HepG2 (cell line): Measurements from ENCODE around the gene BRD2. TPM values are rescaled to one million over a fixed set of nuclear protein-coding genes. Genes with fewer than 3 reads are reported as not detected.

ENCODE experiments used
- ELF1 ChIP-seq: sonication (generic); formaldehyde crosslinking; IDR thresholded peaks from 2 replicates; pipeline ENCODE4 v1.4.0; 2020; ENCODE audit warnings: missing genetic modification reagents
- ESRRA ChIP-seq: sonication (generic); formaldehyde crosslinking; IDR thresholded peaks from 2 replicates; pipeline ENCODE4 v1.5.1; 2020; ENCODE audit warnings: mild to moderate bottlenecking, low read depth, missing genetic modification reagents
- FOXA3 ChIP-seq: IDR thresholded peaks from 2 replicates; pipeline ENCODE4 v1.6.1; 2016; ENCODE audit warnings: missing genetic modification reagents, missing compliant biosample characterization
- HMG20B ChIP-seq: conservative IDR thresholded peaks from 2 replicates; pipeline ENCODE4 v1.6.1; 2016; ENCODE audit warnings: missing genetic modification reagents, missing compliant biosample characterization
- HNRNPH1 ChIP-seq: fragments of 200-400 bp; formaldehyde crosslinking; optimal IDR thresholded peaks from 2 replicates; pipeline ENCODE3; 2017; ENCODE audit warnings: mild to moderate bottlenecking, low read depth, low read length
- SAFB2 ChIP-seq: sonication (generic); formaldehyde crosslinking; IDR thresholded peaks from 2 replicates; pipeline ENCODE4 v1.5.1; 2020; ENCODE audit warnings: missing genetic modification reagents, low read depth, mild to moderate bottlenecking, borderline replicate concordance
- SP1 ChIP-seq, 2 experiments: fragments of 450-650 bp in 1 of 2; sonication (generic) in 1 of 2; formaldehyde crosslinking in 1 of 2; IDR thresholded peaks; 2 replicates each; pipeline versions ENCODE4 v1.4.0 to v1.6.1; 2016 to 2020; ENCODE audit warnings: missing genetic modification reagents in 1 of 2
- SP2 ChIP-seq: sonication (generic); formaldehyde crosslinking; IDR thresholded peaks from 2 replicates; pipeline ENCODE4 v1.5.1; 2020; ENCODE audit warnings: mild to moderate bottlenecking, missing genetic modification reagents
- TBX3 ChIP-seq: fragments of 450-650 bp; IDR thresholded peaks from 2 replicates; pipeline ENCODE4 v1.6.1; 2017; ENCODE audit warnings: antibody characterized with exemption, mild to moderate bottlenecking, inconsistent platforms, borderline replicate concordance
- ZNF333 ChIP-seq: sonication (generic); formaldehyde crosslinking; IDR thresholded peaks from 2 replicates; pipeline ENCODE4 v1.4.0; 2020; ENCODE audit warnings: mild to moderate bottlenecking, missing genetic modification reagents, borderline replicate concordance
- ZNF570 ChIP-seq: sonication (generic); formaldehyde crosslinking; IDR thresholded peaks from 2 replicates; pipeline ENCODE4 v1.4.0; 2020; ENCODE audit warnings: mild to moderate bottlenecking, missing genetic modification reagents, borderline replicate concordance
- ZNF607 ChIP-seq: sonication (generic); formaldehyde crosslinking; IDR thresholded peaks from 2 replicates; pipeline ENCODE4 v1.5.1; 2020; ENCODE audit warnings: missing genetic modification reagents, mild to moderate bottlenecking, borderline replicate concordance
- ZSCAN25 ChIP-seq: sonication (generic); formaldehyde crosslinking; IDR thresholded peaks from 2 replicates; pipeline ENCODE4 v1.8.0; 2022; ENCODE audit warnings: mild to moderate bottlenecking, missing genetic modification reagents
- polyA plus RNA-seq, 8 experiments: library from polyadenylated mRNA; depleted of rRNA in 3 of 8; stranded (reverse) in 7 of 8; unstranded in 1 of 8; fragments of >200 nt; fragmentation: Illumina TruSeq in 4 of 8; extraction: Trizol in 4 of 8; gene quantifications; 2 replicates each; pipeline versions ENCODE4 v1.2.1 to v1.2.3, GENCODE V29; 2011 to 2016; ENCODE audit warnings: low read depth in 4 of 8, missing spikeins in 1 of 8, mixed read lengths in 1 of 8; ENCODE audit not compliant: insufficient read depth in 1 of 8
- total RNA-seq, 5 experiments: library from RNA; depleted of rRNA; stranded (reverse); fragments of >200 nt; fragmentation: Illumina TruSeq; extraction: Trizol; gene quantifications; 2 replicates each; pipeline ENCODE4 v1.2.3, GENCODE V29; 2016; ENCODE audit warnings: low read depth in 1 of 5
- TF ChIP-seq, protein P1 (sequence below): sonication (generic); formaldehyde crosslinking; IDR thresholded peaks from 2 replicates; pipeline ENCODE4 v1.8.0; 2022; ENCODE audit warnings: missing genetic modification reagents, mild to moderate bottlenecking, moderate library complexity, borderline replicate concordance
- TF ChIP-seq, protein P2 (sequence below): sonication (generic); formaldehyde crosslinking; IDR thresholded peaks from one replicate; pipeline ENCODE4 v1.5.1; 2020; ENCODE audit warnings: mild to moderate bottlenecking, missing genetic modification reagents; ENCODE audit errors: not compliant biosample characterization

The BRD2 gene
- total and polyA plus RNA-seq, 2 of the 13 experiments (the other 11 are each of a cell fraction or from before 2014, with no cell fraction given), result 143 to 202 TPM

DNA sequence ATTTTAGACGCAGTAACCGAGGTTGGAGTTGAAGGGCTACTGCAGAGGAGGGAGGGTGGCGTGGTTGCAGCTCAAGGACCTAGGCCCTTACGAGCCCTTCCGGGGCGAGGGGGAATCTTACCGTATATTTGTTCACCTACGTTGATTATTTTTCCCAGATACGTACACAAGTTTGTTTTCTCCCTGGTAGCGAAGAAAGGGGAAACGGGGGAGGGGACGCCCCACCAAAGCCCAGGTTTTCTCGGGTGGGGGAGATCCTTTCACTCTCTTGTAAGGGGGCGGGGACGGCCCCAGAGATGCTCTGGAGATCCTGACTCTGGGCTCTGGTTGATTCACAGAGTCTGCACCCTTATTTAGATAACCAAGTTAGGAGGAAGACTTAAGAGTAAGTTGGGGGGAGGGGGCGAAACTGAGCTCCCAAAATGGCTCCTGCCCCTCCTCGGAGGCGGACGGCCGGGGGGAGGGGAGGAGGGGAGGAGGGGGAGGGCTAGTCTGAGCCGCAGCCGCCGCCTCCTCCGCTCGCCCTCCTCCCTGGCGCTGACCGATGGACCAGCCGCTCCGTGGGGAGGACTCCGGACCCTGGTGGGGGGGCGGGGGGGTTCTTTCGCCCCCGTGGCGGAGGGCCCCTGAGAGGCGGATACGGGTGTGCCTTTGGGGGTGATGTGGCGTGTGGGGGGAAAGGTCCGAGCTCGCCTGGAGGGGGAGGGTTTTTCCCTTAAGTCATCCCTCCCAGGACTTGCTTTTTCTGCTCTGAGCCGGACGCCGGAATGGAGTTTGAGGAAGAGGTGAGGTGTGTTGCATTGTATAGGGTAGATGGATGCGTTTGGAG lies 2.2 kb downstream of the BRD2 start (continued):
- peak; percentile 65 for TF ChIP-seq HNRNPH1
- TF ChIP-seq TBX3, result no peak
- peak; percentile 24; the same call in 1 of the 2 replicates for TF ChIP-seq ZSCAN25 (CRISPR knock-in tag)
- peak; percentile 53; the same call in 1 of the 2 replicates for TF ChIP-seq ESRRA (CRISPR knock-in tag)
- TF ChIP-seq, protein P1, sequence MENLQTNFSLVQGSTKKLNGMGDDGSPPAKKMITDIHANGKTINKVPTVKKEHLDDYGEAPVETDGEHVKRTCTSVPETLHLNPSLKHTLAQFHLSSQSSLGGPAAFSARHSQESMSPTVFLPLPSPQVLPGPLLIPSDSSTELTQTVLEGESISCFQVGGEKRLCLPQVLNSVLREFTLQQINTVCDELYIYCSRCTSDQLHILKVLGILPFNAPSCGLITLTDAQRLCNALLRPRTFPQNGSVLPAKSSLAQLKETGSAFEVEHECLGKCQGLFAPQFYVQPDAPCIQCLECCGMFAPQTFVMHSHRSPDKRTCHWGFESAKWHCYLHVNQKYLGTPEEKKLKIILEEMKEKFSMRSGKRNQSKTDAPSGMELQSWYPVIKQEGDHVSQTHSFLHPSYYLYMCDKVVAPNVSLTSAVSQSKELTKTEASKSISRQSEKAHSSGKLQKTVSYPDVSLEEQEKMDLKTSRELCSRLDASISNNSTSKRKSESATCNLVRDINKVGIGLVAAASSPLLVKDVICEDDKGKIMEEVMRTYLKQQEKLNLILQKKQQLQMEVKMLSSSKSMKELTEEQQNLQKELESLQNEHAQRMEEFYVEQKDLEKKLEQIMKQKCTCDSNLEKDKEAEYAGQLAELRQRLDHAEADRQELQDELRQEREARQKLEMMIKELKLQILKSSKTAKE (CRISPR knock-in tag), result peak; percentile 31
- 0 out of 2 replicates have a peak, but pooled peaks have one; percentile 10 for TF ChIP-seq ELF1
- TF ChIP-seq SAFB2 (CRISPR knock-in tag), result no peak
- TF ChIP-seq SP1 (IDR thresholded peaks at IDR 0.05), result no peak
- 0 out of 2 replicates have a peak, but pooled peaks have one; percentile 35 for TF ChIP-seq SP1 (CRISPR knock-in tag; IDR thresholded peaks at IDR 0.05)
- 0 out of 2 replicates have a peak, but pooled peaks have one; percentile 36 for TF ChIP-seq ZNF607 (CRISPR knock-in tag)
- no peak; the same call in 1 of the 2 replicates for TF ChIP-seq SP2 (CRISPR knock-in tag)
- TF ChIP-seq ZNF570 (CRISPR knock-in tag), result 0 out of 2 replicates have a peak, but pooled peaks have one; percentile 0
- TF ChIP-seq, protein P2, sequence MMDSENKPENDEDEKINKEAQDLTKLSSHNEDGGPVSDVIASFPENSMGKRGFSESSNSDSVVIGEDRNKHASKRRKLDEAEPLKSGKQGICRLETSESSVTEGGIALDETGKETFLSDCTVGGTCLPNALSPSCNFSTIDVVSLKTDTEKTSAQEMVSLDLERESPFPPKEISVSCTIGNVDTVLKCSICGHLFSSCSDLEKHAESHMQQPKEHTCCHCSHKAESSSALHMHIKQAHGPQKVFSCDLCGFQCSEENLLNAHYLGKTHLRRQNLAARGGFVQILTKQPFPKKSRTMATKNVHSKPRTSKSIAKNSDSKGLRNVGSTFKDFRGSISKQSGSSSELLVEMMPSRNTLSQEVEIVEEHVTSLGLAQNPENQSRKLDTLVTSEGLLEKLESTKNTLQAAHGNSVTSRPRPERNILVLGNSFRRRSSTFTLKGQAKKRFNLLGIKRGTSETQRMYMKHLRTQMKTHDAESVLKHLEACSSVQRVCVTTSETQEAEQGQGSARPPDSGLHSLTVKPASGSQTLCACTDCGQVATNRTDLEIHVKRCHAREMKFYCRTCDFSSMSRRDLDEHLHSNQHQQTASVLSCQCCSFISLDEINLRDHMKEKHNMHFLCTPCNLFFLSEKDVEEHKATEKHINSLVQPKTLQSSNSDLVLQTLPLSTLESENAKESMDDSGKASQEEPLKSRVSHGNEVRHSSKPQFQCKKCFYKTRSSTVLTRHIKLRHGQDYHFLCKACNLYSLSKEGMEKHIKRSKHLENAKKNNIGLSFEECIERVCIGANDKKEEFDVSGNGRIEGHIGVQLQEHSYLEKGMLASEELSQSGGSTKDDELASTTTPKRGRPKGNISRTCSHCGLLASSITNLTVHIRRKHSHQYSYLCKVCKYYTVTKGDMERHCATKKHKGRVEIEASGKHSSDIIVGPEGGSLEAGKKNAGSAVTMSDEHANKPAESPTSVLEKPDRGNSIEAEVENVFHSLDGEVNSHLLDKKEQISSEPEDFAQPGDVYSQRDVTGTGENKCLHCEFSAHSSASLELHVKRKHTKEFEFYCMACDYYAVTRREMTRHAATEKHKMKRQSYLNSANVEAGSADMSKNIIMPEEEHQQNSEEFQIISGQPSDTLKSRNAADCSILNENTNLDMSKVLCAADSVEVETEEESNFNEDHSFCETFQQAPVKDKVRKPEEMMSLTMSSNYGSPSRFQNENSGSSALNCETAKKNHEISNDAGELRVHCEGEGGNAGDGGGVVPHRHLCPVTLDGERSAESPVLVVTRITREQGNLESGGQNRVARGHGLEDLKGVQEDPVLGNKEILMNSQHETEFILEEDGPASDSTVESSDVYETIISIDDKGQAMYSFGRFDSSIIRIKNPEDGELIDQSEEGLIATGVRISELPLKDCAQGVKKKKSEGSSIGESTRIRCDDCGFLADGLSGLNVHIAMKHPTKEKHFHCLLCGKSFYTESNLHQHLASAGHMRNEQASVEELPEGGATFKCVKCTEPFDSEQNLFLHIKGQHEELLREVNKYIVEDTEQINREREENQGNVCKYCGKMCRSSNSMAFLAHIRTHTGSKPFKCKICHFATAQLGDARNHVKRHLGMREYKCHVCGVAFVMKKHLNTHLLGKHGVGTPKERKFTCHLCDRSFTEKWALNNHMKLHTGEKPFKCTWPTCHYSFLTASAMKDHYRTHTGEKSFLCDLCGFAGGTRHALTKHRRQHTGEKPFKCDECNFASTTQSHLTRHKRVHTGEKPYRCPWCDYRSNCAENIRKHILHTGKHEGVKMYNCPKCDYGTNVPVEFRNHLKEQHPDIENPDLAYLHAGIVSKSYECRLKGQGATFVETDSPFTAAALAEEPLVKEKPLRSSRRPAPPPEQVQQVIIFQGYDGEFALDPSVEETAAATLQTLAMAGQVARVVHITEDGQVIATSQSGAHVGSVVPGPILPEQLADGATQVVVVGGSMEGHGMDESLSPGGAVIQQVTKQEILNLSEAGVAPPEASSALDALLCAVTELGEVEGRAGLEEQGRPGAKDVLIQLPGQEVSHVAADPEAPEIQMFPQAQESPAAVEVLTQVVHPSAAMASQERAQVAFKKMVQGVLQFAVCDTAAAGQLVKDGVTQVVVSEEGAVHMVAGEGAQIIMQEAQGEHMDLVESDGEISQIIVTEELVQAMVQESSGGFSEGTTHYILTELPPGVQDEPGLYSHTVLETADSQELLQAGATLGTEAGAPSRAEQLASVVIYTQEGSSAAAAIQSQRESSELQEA (CRISPR knock-in tag), result no peak
- no peak for TF ChIP-seq HMG20B (CRISPR knock-in tag)
- TF ChIP-seq FOXA3 (CRISPR knock-in tag), result no peak; the same call in 1 of the 2 replicates
- TF ChIP-seq ZNF333 (CRISPR knock-in tag), result peak; percentile 68; the same call in 1 of the 2 replicates
